HepG2 (cell line): ENCODE results near the gene CALML4. TPM values are rescaled to one million over a fixed set of nuclear protein-coding genes. Genes with fewer than 3 reads are reported as not detected.

Experiments used
- ATAC-seq: fragments of 200-7000 bp; cut with Tn5 transposase; 3 replicates; pipeline ENCODE4 v1.9.1; 2020; ENCODE audit warnings: mild to moderate bottlenecking, moderate library complexity
- BruUV-seq: library from RNA; stranded (reverse); fragments of 400-500 nt; replicated peaks from 2 replicates; lab custom pipeline; 2021; lab: Mats Ljungman, UMichigan
- CTCF ChIA-PET: fragments of 300-600 bp; formaldehyde crosslinking; extraction: SDS; loops from one replicate; lab custom pipeline; 2021; ENCODE audit warnings: low total read pairs, inconsistent platforms, low intra/inter-chr PET ratio; lab: Yijun Ruan, JAX
- POLR2A ChIA-PET: fragments of 350-600 bp; sonication (Branson Sonifier 250); formaldehyde crosslinking; loops from one replicate; lab custom pipeline; 2020; ENCODE audit warnings: antibody characterized with exemption, inconsistent platforms; lab: Yijun Ruan, JAX
- DNase-seq: peaks from one replicate; pipeline ENCODE4 v3.0.0-alpha.2; 2015; ENCODE audit warnings: low spot score
- FAIRE-seq: peaks from 3 replicates; lab custom pipeline; 2011; peaks lifted over from hg19 to GRCh38; lab: Jason Lieb, UNC
- H2AFZ ChIP-seq: one replicate; pipeline ENCODE4 v1.6.1; 2011; ENCODE audit warnings: low read length, inconsistent platforms
- H3K27ac ChIP-seq: fragments of 300-600 bp; 3 replicates; pipeline ENCODE4 v1.8.0; 2011; ENCODE audit warnings: mixed run types, mild to moderate bottlenecking, mixed read lengths, low read length, inconsistent platforms; ENCODE audit not compliant: insufficient read depth; ENCODE audit errors: extremely low read length
- H3K27me3 ChIP-seq, 2 experiments: fragments of 200-600 bp in 1 of 2; 2 replicates in 1 of 2; 3 replicates in 1 of 2; pipeline versions ENCODE4 v1.6.0 to v1.8.0; 2011; ENCODE audit warnings: low read length in 2 of 2, mild to moderate bottlenecking in 2 of 2, moderate library complexity in 2 of 2, inconsistent platforms in 1 of 2; ENCODE audit not compliant: insufficient read depth in 2 of 2, control insufficient read depth in 1 of 2
- H3K36me3 ChIP-seq, 2 experiments: fragments of 200-600 bp in 1 of 2; replicated peaks in 1 of 2; 2 replicates in 1 of 2; 3 replicates in 1 of 2; pipeline versions ENCODE4 v1.5.1 to v1.8.0; 2011; ENCODE audit warnings: low read length in 2 of 2, inconsistent platforms in 1 of 2; ENCODE audit not compliant: insufficient read depth in 2 of 2, control insufficient read depth in 1 of 2
- H3K4me1 ChIP-seq: 2 replicates; pipeline ENCODE4 v1.5.1; 2012; ENCODE audit warnings: low read length, inconsistent platforms; ENCODE audit not compliant: insufficient read depth
- H3K4me2 ChIP-seq: 2 replicates; pipeline ENCODE4 v1.6.0; 2011; ENCODE audit warnings: low read depth, low read length, inconsistent platforms
- H3K4me3 ChIP-seq, 3 experiments: fragments of 200-600 bp in 1 of 3; sonication (generic), shearing (Covaris generic) in 1 of 3; replicated peaks in 1 of 3; 2 replicates each; pipeline ENCODE4 v1.5.1; 2011 to 2016; ENCODE audit warnings: low read length in 3 of 3, inconsistent platforms in 2 of 3, low read depth in 2 of 3, mild to moderate bottlenecking in 2 of 3, control low read depth in 1 of 3, mixed read lengths in 1 of 3; ENCODE audit not compliant: insufficient read depth in 1 of 3
- H3K79me2 ChIP-seq: one replicate; pipeline ENCODE4 v1.6.1; 2011; ENCODE audit warnings: low read length, inconsistent platforms; ENCODE audit not compliant: insufficient read depth
- H3K9ac ChIP-seq: 2 replicates; pipeline ENCODE4 v1.6.0; 2011; ENCODE audit warnings: mild to moderate bottlenecking, low read depth, low read length, inconsistent platforms; ENCODE audit not compliant: insufficient read depth
- H3K9me3 ChIP-seq: 2 replicates; pipeline ENCODE4 v1.5.1; 2012; ENCODE audit warnings: mild to moderate bottlenecking, low read length
- H4K20me1 ChIP-seq: 2 replicates; pipeline ENCODE4 v1.6.0; 2011; ENCODE audit warnings: inconsistent platforms, mild to moderate bottlenecking, low read length, moderate library complexity; ENCODE audit not compliant: insufficient read depth
- AGO2 ChIP-seq: fragments of 200-400 bp; formaldehyde crosslinking; optimal IDR thresholded peaks from 2 replicates; pipeline ENCODE3; 2017; ENCODE audit warnings: mild to moderate bottlenecking, low read depth, low read length, moderate library complexity
- NR2F6 ChIP-seq, 2 experiments: IDR thresholded peaks; 2 replicates each; pipeline ENCODE4 v1.6.1; 2016; ENCODE audit warnings: antibody characterized with exemption in 1 of 2, mild to moderate bottlenecking in 1 of 2
- RORA ChIP-seq: sonication (generic); formaldehyde crosslinking; IDR thresholded peaks from 2 replicates; pipeline ENCODE4 v1.5.0; 2020; ENCODE audit warnings: mild to moderate bottlenecking, missing genetic modification reagents, moderate library complexity
- THAP8 ChIP-seq: sonication (generic); formaldehyde crosslinking; IDR thresholded peaks from 2 replicates; pipeline ENCODE4 v1.5.1; 2020; ENCODE audit warnings: missing genetic modification reagents, mild to moderate bottlenecking, borderline replicate concordance
- ZNF180 ChIP-seq: sonication (generic); formaldehyde crosslinking; IDR thresholded peaks from 2 replicates; pipeline ENCODE4 v1.4.0; 2020; ENCODE audit warnings: low read depth, missing genetic modification reagents, borderline replicate concordance
- ZNF225 ChIP-seq: sonication (generic); formaldehyde crosslinking; IDR thresholded peaks from 2 replicates; pipeline ENCODE4 v1.4.0; 2020; ENCODE audit warnings: mild to moderate bottlenecking, missing genetic modification reagents
- ZNF605 ChIP-seq: sonication (generic); formaldehyde crosslinking; IDR thresholded peaks from 2 replicates; pipeline ENCODE4 v1.8.0; 2022; ENCODE audit warnings: mild to moderate bottlenecking, missing genetic modification reagents
- ZNF777 ChIP-seq: sonication (generic); formaldehyde crosslinking; IDR thresholded peaks from 2 replicates; pipeline ENCODE4 v1.4.0; 2020; ENCODE audit warnings: missing genetic modification reagents
- WGBS: methylation state at CpG from one replicate; pipeline ENCODE4 v1.1.6; 2017; ENCODE audit warnings: low lambda C conversion rate; 5-methylcytosine and 5-hydroxymethylcytosine counted together
- in situ Hi-C: cut with HindIII; loops from 2 replicates; pipeline ENCODE4 v1.10.0; 2017; ENCODE audit warnings: low pct_unique_long_range_greater_than_20kb; ENCODE audit not compliant: extremely low pct_ligation_motif_present
- intact Hi-C: fragments of 100-400 bp; cut with micrococcal nuclease; formaldehyde crosslinking; loops from one replicate; pipeline ENCODE4 v1.10.0; 2022; ENCODE audit not compliant: unreplicated experiment
- polyA plus RNA-seq, 8 experiments: library from polyadenylated mRNA; depleted of rRNA in 3 of 8; stranded (reverse) in 7 of 8; unstranded in 1 of 8; fragments of >200 nt; fragmentation: Illumina TruSeq in 4 of 8; extraction: Trizol in 4 of 8; gene quantifications; 2 replicates each; pipeline versions ENCODE4 v1.2.1 to v1.2.3, GENCODE V29; 2011 to 2016; ENCODE audit warnings: low read depth in 4 of 8, missing spikeins in 1 of 8, mixed read lengths in 1 of 8; ENCODE audit not compliant: insufficient read depth in 1 of 8
- total RNA-seq, 5 experiments: library from RNA; depleted of rRNA; stranded (reverse); fragments of >200 nt; fragmentation: Illumina TruSeq; extraction: Trizol; gene quantifications; 2 replicates each; pipeline ENCODE4 v1.2.3, GENCODE V29; 2016; ENCODE audit warnings: low read depth in 1 of 5
- TF ChIP-seq, protein P1 (sequence below): sonication (generic); formaldehyde crosslinking; IDR thresholded peaks from 2 replicates; pipeline ENCODE4 v1.5.0; 2020; ENCODE audit warnings: mild to moderate bottlenecking, missing genetic modification reagents
- TF ChIP-seq, protein P2 (sequence below): sonication (generic); formaldehyde crosslinking; IDR thresholded peaks from 2 replicates; pipeline ENCODE4 v1.4.0; 2020; ENCODE audit warnings: missing genetic modification reagents, mild to moderate bottlenecking, borderline replicate concordance

Gene CALML4
- total and polyA plus RNA-seq, 2 of the 13 experiments (the other 11 are each of a cell fraction or from before 2014, with no cell fraction given), result 3.6 to 8.7 TPM

- intact Hi-C loops, result no loop called here
- DNase-seq, result no peak
- FAIRE-seq, result no peak
- Histone ChIP-seq H3K4me3 (no peak overlapping the region), H3K4me2 (no peak overlapping the region), H3K27me3 (no peaks in the 10 kb centered on the region; a peak in 1 of 5 replicates), H2AFZ (no peak overlapping the region), H3K27ac (no peak overlapping the region), H3K79me2 (no peaks in the 10 kb centered on the region)
- BruUV-seq, result no TSS peak
- POLR2A ChIA-PET, result no interaction called here
- no peak for TF ChIP-seq AGO2
- no peak for TF ChIP-seq ZNF605 (CRISPR knock-in tag)
- TF ChIP-seq, protein P1, sequence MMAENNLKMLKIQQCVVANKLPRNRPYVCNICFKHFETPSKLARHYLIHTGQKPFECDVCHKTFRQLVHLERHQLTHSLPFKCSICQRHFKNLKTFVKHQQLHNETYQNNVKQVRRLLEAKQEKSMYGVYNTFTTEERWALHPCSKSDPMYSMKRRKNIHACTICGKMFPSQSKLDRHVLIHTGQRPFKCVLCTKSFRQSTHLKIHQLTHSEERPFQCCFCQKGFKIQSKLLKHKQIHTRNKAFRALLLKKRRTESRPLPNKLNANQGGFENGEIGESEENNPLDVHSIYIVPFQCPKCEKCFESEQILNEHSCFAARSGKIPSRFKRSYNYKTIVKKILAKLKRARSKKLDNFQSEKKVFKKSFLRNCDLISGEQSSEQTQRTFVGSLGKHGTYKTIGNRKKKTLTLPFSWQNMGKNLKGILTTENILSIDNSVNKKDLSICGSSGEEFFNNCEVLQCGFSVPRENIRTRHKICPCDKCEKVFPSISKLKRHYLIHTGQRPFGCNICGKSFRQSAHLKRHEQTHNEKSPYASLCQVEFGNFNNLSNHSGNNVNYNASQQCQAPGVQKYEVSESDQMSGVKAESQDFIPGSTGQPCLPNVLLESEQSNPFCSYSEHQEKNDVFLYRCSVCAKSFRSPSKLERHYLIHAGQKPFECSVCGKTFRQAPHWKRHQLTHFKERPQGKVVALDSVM (CRISPR knock-in tag), result peak; percentile 65; the same call in 1 of the 2 replicates
- TF ChIP-seq, all 625 proteins: peak for 1
- Histone ChIP-seq H3K4me1 (no peaks in the 10 kb centered on the region), H3K9me3 (no peaks in the 10 kb centered on the region), H3K9ac (no peak overlapping the region), H4K20me1 (no peaks in the 10 kb centered on the region), H3K36me3 (peaks cover 5 to 18% of the 10 kb centered on the region in 2 experiments; a peak in 3 of 5 replicates)
- 91% methylated on average over 4 of the region's 4 CpGs for WGBS
- in situ Hi-C loops, result no loop called here
- CTCF ChIA-PET, result no interaction called here
- no peak for ATAC-seq
These were observed 38.3 kb downstream of the CALML4 start for GRCh38 chr15:68166847-68167246.

GRCh38 chr15:68163191-68163590 is 41.9 kb downstream of the CALML4 start:
- Histone ChIP-seq H3K4me2 (no peak overlapping the region), H3K36me3 (peaks cover 3 to 38% of the 10 kb centered on the region in 2 experiments; a peak in 4 of 5 replicates), H3K4me1 (no peaks in the 10 kb centered on the region), H4K20me1 (no peaks in the 10 kb centered on the region), H3K27ac (no peak overlapping the region), H3K4me3 (no peak overlapping the region), H3K79me2 (no peaks in the 10 kb centered on the region), H2AFZ (no peak overlapping the region), H3K9ac (no peak overlapping the region), H3K27me3 (no peaks in the 10 kb centered on the region), H3K9me3 (no peaks in the 10 kb centered on the region)
- intact Hi-C loops (no loop called here), in situ Hi-C loops (no loop called here)
- CTCF ChIA-PET, result no interaction called here
- ATAC-seq (no peak), DNase-seq (no peak), FAIRE-seq (no peak)
- BruUV-seq, result no TSS peak
- POLR2A ChIA-PET, result no interaction called here
- TF ChIP-seq NR2F6 (IDR thresholded peaks at IDR 0.05) (no peak), NR2F6 (CRISPR knock-in tag; IDR thresholded peaks at IDR 0.05) (no peak), RORA (no peak), ZNF225 (CRISPR knock-in tag) (no peak), ZNF180 (CRISPR knock-in tag) (no peak), ZNF605 (CRISPR knock-in tag) (no peak), ZNF777 (CRISPR knock-in tag) (no peak), THAP8 (CRISPR knock-in tag) (no peak)
- TF ChIP-seq, protein P2, sequence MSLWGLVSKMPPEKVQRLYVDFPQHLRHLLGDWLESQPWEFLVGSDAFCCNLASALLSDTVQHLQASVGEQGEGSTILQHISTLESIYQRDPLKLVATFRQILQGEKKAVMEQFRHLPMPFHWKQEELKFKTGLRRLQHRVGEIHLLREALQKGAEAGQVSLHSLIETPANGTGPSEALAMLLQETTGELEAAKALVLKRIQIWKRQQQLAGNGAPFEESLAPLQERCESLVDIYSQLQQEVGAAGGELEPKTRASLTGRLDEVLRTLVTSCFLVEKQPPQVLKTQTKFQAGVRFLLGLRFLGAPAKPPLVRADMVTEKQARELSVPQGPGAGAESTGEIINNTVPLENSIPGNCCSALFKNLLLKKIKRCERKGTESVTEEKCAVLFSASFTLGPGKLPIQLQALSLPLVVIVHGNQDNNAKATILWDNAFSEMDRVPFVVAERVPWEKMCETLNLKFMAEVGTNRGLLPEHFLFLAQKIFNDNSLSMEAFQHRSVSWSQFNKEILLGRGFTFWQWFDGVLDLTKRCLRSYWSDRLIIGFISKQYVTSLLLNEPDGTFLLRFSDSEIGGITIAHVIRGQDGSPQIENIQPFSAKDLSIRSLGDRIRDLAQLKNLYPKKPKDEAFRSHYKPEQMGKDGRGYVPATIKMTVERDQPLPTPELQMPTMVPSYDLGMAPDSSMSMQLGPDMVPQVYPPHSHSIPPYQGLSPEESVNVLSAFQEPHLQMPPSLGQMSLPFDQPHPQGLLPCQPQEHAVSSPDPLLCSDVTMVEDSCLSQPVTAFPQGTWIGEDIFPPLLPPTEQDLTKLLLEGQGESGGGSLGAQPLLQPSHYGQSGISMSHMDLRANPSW (CRISPR knock-in tag), result no peak
- TF ChIP-seq, protein P1 (CRISPR knock-in tag), result no peak
